22Rv1 (cell line): ENCODE measurements around the gene CNNM2.

Experiments used
- ZFX ChIP-seq: fragments of 450-650 bp; IDR thresholded peaks from 2 replicates; pipeline ENCODE4 v1.6.1; 2017; ENCODE audit warnings: antibody characterized with exemption, borderline replicate concordance
- TF ChIP-seq, protein P1 (sequence below): fragments of 450-650 bp; IDR thresholded peaks from 2 replicates; pipeline ENCODE4 v1.5.1; 2017; ENCODE audit warnings: mild to moderate bottlenecking

DNA sequence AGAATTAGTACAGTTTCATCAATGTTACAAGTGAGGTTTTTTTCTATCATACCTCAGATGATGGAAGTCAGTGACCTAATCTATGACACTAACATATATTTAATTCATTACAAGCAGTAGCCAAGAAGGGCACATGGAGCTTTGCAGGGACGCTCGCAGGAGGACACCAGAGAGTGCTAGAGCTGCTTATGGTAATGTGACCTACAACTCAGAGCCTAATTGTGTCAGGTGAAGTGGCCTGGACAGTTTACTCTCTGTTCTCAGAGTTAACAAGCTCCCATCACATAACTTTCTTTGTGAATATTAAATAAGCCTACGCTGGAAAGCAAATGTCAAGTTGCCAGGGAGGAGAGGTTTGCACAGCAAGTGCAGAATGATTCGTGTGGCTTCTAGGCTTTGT lies 11.6 kb upstream of the CNNM2 start:
- TF ChIP-seq, protein P1, sequence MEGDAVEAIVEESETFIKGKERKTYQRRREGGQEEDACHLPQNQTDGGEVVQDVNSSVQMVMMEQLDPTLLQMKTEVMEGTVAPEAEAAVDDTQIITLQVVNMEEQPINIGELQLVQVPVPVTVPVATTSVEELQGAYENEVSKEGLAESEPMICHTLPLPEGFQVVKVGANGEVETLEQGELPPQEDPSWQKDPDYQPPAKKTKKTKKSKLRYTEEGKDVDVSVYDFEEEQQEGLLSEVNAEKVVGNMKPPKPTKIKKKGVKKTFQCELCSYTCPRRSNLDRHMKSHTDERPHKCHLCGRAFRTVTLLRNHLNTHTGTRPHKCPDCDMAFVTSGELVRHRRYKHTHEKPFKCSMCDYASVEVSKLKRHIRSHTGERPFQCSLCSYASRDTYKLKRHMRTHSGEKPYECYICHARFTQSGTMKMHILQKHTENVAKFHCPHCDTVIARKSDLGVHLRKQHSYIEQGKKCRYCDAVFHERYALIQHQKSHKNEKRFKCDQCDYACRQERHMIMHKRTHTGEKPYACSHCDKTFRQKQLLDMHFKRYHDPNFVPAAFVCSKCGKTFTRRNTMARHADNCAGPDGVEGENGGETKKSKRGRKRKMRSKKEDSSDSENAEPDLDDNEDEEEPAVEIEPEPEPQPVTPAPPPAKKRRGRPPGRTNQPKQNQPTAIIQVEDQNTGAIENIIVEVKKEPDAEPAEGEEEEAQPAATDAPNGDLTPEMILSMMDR, result no peak
- no peak for TF ChIP-seq ZFX
